ENCODE measurements around the gene NLE1. TPM values are rescaled to one million over a fixed set of nuclear protein-coding genes. Genes with fewer than 3 reads are reported as not detected.

Gene NLE1
- total RNA-seq, 2 donors from 2014 or later: 12.9 to 17.9 TPM

- Histone ChIP-seq H3K4me3 (no peak overlapping the region), H3K36me3 (replicated peaks in 1 of 2; ENCODE audit: insufficient read depth in 1 of 2, low read depth in 2 of 2) (no peaks in the 10 kb centered on the region), H3K9me3 (no peaks in the 10 kb centered on the region), H3K27ac (no peak overlapping the region), H3K27me3 (no peaks in the 10 kb centered on the region), H3K4me1 (peaks cover 31% of the 10 kb centered on the region)
- ATAC-seq (no peak), DNase-seq (no peak)
- TF ChIP-seq POLR2A (IDR thresholded peaks at IDR 0.05) (no peak), CTCF (IDR thresholded peaks at IDR 0.05) (no peak)
- WGBS, 2 donors: 73 to 75% methylated on average over 2 of the region's 2 CpGs
- intact Hi-C loops (cut with DNase I): no loop called here
Measured at GRCh38 chr17:35083071-35083470, 59.0 kb downstream of the NLE1 start.

DNA sequence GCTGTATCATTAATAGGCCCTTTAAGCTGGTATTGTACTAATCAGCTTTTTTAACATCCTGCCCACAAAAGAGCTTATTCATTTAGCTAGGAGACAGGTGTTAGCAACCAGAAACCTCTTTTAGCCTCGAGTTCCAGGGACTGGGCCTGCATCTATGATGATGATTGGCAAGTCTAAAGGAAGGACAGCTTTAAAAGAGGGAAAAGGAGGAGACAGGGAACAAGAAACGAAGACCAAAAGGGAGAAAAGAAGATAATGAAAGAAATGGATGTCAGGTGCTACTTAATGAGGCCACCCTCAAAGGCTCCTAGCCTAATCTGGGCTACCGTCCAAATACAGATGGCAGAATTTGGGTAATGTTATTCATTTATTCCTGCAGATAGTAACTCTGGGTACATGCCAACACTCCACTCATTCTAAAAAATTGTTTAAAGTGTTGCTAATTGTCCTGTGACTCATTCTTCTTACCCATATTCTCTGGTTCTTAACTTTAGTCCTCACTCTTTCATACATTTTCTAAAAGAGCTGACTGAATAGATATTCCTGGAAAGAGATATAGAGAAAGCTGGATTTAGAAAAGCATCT is 59.9 kb downstream of the NLE1 start:
- intact Hi-C loops (cut with DNase I): no loop called here
- peak in 1 of 4 donors; percentile 7 for DNase-seq
- H3K4me1 ChIP-seq: peaks cover 24% of the 10 kb centered on the region

GRCh38 chr17:35081638-35082037 is 60.5 kb downstream of the NLE1 start:
- H3K9me3 ChIP-seq: no peaks in the 10 kb centered on the region
- H3K27me3 ChIP-seq: no peaks in the 10 kb centered on the region
- H3K4me1 ChIP-seq: peaks cover 18% of the 10 kb centered on the region
- WGBS, 2 donors: 78 to 89% methylated on average over 1 of the region's 1 CpG
- ATAC-seq (no peak), DNase-seq (no peak)
- peak overlapping the region in 1 of 4 donors; percentile 58 for H3K27ac ChIP-seq
- H3K36me3 ChIP-seq (replicated peaks in 1 of 2; ENCODE audit: insufficient read depth in 1 of 2, low read depth in 2 of 2): no peaks in the 10 kb centered on the region
- no peak overlapping the region for H3K4me3 ChIP-seq
- intact Hi-C loops (cut with DNase I): no loop called here
- TF ChIP-seq POLR2A (IDR thresholded peaks at IDR 0.05) (no peak), CTCF (IDR thresholded peaks at IDR 0.05) (no peak)

More for the DNA sequence above, 59.9 kb downstream of the NLE1 start:
- Histone ChIP-seq H3K4me3 (no peak overlapping the region), H3K9me3 (no peaks in the 10 kb centered on the region), H3K27ac (peak overlapping the region in 2 of 4 donors; percentile 34 to 58), H3K27me3 (no peaks in the 10 kb centered on the region), H3K36me3 (replicated peaks in 1 of 2; ENCODE audit: insufficient read depth in 1 of 2, low read depth in 2 of 2) (no peaks in the 10 kb centered on the region)
- 17 to 33% methylated on average over 3 of the region's 3 CpGs for WGBS, 2 donors
- ATAC-seq: no peak
- no peak for TF ChIP-seq POLR2A (IDR thresholded peaks at IDR 0.05)

DNA sequence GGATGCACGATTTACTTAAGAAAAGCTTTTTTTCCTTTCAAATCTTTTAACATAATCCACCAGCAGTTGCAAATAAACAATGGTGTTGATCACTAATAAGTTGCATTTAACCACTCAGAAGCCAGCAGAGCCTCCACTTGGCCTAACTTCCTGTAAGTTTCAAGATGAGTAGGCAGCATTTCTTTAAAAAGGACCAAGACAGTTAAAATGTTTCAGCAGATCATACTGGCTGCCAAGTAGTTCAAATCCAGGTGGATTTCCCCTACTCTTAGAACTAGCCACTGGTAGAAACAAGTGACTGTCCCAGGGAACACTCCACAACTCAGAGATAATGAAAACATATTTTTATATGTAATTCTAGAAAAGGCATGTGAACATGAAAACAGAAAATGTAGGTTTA is 61.6 kb downstream of the NLE1 start:
- no peaks in the 10 kb centered on the region for H3K36me3 ChIP-seq (replicated peaks in 1 of 2; ENCODE audit: insufficient read depth in 1 of 2, low read depth in 2 of 2)
- no peak overlapping the region for H3K4me3 ChIP-seq
- H3K9me3 ChIP-seq: no peaks in the 10 kb centered on the region
- no peak for TF ChIP-seq CTCF (IDR thresholded peaks at IDR 0.05)
- no peak for TF ChIP-seq POLR2A (IDR thresholded peaks at IDR 0.05)
- H3K27ac ChIP-seq: no peak overlapping the region
- peaks cover 21% of the 10 kb centered on the region for H3K4me1 ChIP-seq
- intact Hi-C loops (cut with DNase I): no loop called here
- WGBS, 2 donors: 66 to 73% methylated on average over 1 of the region's 1 CpG
- H3K27me3 ChIP-seq: no peaks in the 10 kb centered on the region
- no peak for DNase-seq
- no peak for ATAC-seq

GRCh38 chr17:35079547-35080423 is 62.3 kb downstream of the NLE1 start:
- no peaks in the 10 kb centered on the region for H3K27me3 ChIP-seq
- H3K4me1 ChIP-seq: peaks cover 29% of the 10 kb centered on the region
- H3K27ac ChIP-seq: no peak overlapping the region
- no peak overlapping the region for H3K4me3 ChIP-seq
- 90 to 100% methylated on average over 1 of the region's 1 CpG for WGBS, 2 donors
- ATAC-seq (no peak), DNase-seq (no peak)
- no peak for TF ChIP-seq POLR2A (IDR thresholded peaks at IDR 0.05)
- no peak for TF ChIP-seq CTCF (IDR thresholded peaks at IDR 0.05)
- H3K9me3 ChIP-seq: peaks cover 0 to 2% (median 0%) of the 10 kb centered on the region in 3 donors
- H3K36me3 ChIP-seq (replicated peaks in 1 of 2; ENCODE audit: insufficient read depth in 1 of 2, low read depth in 2 of 2): no peaks in the 10 kb centered on the region
- intact Hi-C loops (cut with DNase I): no loop called here

Small RNAs within 50 kb of the gene (small RNA-seq; reads per million reads assigned to genes)
- not detected for gene RNU6-840P

Other genes starting within 250 kb of the NLE1 start
- 1 to 10 TPM in 1 of 2 donors, under 1 TPM in 1; 0.66 to 1.8 TPM for gene CCT6B, start 180.8 kb downstream of the NLE1 start, total RNA-seq
- gene ZNF830, start 180.8 kb downstream of the NLE1 start, total RNA-seq: 1 to 10 TPM; 5.9 to 6.5 TPM
- 10 to 100 TPM; 19.2 to 28.7 TPM for gene LIG3, start 161.8 kb downstream of the NLE1 start, total RNA-seq
- 10 to 100 TPM; 11.9 to 17.8 TPM for gene RFFL, start 78.6 kb downstream of the NLE1 start, total RNA-seq
- 10 to 100 TPM in 1 of 2 donors, 1 to 10 TPM in 1; 3.4 to 16.2 TPM for gene RAD51D, start 22.4 kb downstream of the NLE1 start, total RNA-seq
- not detected for gene FNDC8, start 20.7 kb downstream of the NLE1 start, total RNA-seq
- not detected for gene UNC45B, start 5.5 kb upstream of the NLE1 start, total RNA-seq
- gene SLC35G3, start 52.1 kb upstream of the NLE1 start, total RNA-seq: not detected
- 1 to 10 TPM; 7.8 to 8.9 TPM for gene SLFN5, start 100.8 kb upstream of the NLE1 start, total RNA-seq
- gene SLFN11, start 231.3 kb upstream of the NLE1 start, total RNA-seq: 10 to 100 TPM in 1 of 2 donors, 1 to 10 TPM in 1; 9.2 to 16.6 TPM